Measurements from ENCODE around the gene KLHL26. TPM values are rescaled to one million over a fixed set of nuclear protein-coding genes. Genes with fewer than 3 reads are reported as not detected.

Gene KLHL26
- total and polyA plus RNA-seq, 2 of the 13 experiments (the other 11 are each of a cell fraction or from before 2014, with no cell fraction given): 1.5 to 1.7 TPM

- TF ChIP-seq, protein P1, sequence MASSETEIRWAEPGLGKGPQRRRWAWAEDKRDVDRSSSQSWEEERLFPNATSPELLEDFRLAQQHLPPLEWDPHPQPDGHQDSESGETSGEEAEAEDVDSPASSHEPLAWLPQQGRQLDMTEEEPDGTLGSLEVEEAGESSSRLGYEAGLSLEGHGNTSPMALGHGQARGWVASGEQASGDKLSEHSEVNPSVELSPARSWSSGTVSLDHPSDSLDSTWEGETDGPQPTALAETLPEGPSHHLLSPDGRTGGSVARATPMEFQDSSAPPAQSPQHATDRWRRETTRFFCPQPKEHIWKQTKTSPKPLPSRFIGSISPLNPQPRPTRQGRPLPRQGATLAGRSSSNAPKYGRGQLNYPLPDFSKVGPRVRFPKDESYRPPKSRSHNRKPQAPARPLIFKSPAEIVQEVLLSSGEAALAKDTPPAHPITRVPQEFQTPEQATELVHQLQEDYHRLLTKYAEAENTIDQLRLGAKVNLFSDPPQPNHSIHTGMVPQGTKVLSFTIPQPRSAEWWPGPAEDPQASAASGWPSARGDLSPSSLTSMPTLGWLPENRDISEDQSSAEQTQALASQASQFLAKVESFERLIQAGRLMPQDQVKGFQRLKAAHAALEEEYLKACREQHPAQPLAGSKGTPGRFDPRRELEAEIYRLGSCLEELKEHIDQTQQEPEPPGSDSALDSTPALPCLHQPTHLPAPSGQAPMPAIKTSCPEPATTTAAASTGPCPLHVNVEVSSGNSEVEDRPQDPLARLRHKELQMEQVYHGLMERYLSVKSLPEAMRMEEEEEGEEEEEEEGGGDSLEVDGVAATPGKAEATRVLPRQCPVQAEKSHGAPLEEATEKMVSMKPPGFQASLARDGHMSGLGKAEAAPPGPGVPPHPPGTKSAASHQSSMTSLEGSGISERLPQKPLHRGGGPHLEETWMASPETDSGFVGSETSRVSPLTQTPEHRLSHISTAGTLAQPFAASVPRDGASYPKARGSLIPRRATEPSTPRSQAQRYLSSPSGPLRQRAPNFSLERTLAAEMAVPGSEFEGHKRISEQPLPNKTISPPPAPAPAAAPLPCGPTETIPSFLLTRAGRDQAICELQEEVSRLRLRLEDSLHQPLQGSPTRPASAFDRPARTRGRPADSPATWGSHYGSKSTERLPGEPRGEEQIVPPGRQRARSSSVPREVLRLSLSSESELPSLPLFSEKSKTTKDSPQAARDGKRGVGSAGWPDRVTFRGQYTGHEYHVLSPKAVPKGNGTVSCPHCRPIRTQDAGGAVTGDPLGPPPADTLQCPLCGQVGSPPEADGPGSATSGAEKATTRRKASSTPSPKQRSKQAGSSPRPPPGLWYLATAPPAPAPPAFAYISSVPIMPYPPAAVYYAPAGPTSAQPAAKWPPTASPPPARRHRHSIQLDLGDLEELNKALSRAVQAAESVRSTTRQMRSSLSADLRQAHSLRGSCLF (CRISPR knock-in tag; IDR thresholded peaks at IDR 0.05; ENCODE audit: borderline replicate concordance): no peak
- TF ChIP-seq ZGPAT (CRISPR knock-in tag; IDR thresholded peaks at IDR 0.05) (peak; percentile 95; the same call in 1 of the 2 replicates), DZIP1 (CRISPR knock-in tag; IDR thresholded peaks at IDR 0.05) (no peak), ZNF281 (CRISPR knock-in tag; IDR thresholded peaks at IDR 0.05; ENCODE audit: borderline replicate concordance) (peak; percentile 77; the same call in 1 of the 2 replicates), ZNF460 (CRISPR knock-in tag; IDR thresholded peaks at IDR 0.05; ENCODE audit: borderline replicate concordance) (no peak), ZNF589 (CRISPR knock-in tag; conservative IDR thresholded peaks at IDR 0.05) (no peak), ZNF24 (IDR thresholded peaks at IDR 0.05) (no peak), ZBTB21 (CRISPR knock-in tag; IDR thresholded peaks at IDR 0.05) (no peak), NKX3-1 (CRISPR knock-in tag; IDR thresholded peaks at IDR 0.05) (0 out of 2 replicates have a peak, but pooled peaks have one; percentile 27), ZNF530 (CRISPR knock-in tag; IDR thresholded peaks at IDR 0.05; ENCODE audit: low read depth) (no peak)
- TF ChIP-seq, protein P2, sequence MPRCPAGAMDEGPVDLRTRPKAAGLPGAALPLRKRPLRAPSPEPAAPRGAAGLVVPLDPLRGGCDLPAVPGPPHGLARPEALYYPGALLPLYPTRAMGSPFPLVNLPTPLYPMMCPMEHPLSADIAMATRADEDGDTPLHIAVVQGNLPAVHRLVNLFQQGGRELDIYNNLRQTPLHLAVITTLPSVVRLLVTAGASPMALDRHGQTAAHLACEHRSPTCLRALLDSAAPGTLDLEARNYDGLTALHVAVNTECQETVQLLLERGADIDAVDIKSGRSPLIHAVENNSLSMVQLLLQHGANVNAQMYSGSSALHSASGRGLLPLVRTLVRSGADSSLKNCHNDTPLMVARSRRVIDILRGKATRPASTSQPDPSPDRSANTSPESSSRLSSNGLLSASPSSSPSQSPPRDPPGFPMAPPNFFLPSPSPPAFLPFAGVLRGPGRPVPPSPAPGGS (CRISPR knock-in tag; IDR thresholded peaks at IDR 0.05): no peak
- TF ChIP-seq, protein P3, sequence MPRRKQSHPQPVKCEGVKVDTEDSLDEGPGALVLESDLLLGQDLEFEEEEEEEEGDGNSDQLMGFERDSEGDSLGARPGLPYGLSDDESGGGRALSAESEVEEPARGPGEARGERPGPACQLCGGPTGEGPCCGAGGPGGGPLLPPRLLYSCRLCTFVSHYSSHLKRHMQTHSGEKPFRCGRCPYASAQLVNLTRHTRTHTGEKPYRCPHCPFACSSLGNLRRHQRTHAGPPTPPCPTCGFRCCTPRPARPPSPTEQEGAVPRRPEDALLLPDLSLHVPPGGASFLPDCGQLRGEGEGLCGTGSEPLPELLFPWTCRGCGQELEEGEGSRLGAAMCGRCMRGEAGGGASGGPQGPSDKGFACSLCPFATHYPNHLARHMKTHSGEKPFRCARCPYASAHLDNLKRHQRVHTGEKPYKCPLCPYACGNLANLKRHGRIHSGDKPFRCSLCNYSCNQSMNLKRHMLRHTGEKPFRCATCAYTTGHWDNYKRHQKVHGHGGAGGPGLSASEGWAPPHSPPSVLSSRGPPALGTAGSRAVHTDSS (CRISPR knock-in tag; conservative IDR thresholded peaks at IDR 0.05): no peak
Measured at GRCh38 chr19:18610556-18611326, 26.1 kb upstream of the KLHL26 start (continued).
